HepG2 (cell line): Measurements from ENCODE around the gene LRRN4CL. TPM values are rescaled to one million over a fixed set of nuclear protein-coding genes. Genes with fewer than 3 reads are reported as not detected.
A peak's percentile ranks its signal among the peaks of the same experiment; 100 is the strongest.

ENCODE experiments used
- EP300 ChIP-seq, 3 experiments: sonication (generic) in 1 of 3; formaldehyde crosslinking in 1 of 3; IDR thresholded peaks; 2 replicates each; pipeline versions ENCODE4 v1.5.1 to v1.6.1; 2011 to 2020; ENCODE audit warnings: low read depth in 2 of 3, low read length in 2 of 3, borderline replicate concordance in 1 of 3, improper control_type of control experiment in 1 of 3, mild to moderate bottlenecking in 1 of 3, missing genetic modification reagents in 1 of 3, moderate library complexity in 1 of 3
- HIC2 ChIP-seq: sonication (generic); formaldehyde crosslinking; IDR thresholded peaks from 2 replicates; pipeline ENCODE4 v1.9.0; 2022; ENCODE audit warnings: low read depth, missing genetic modification reagents
- HINFP ChIP-seq: sonication (generic); formaldehyde crosslinking; IDR thresholded peaks from 2 replicates; pipeline ENCODE4 v1.4.0; 2020; ENCODE audit warnings: low read depth, mild to moderate bottlenecking, missing genetic modification reagents
- JUND ChIP-seq: sonication (generic); formaldehyde crosslinking; IDR thresholded peaks from 2 replicates; pipeline ENCODE4 v1.8.0; 2022; ENCODE audit warnings: mild to moderate bottlenecking, missing genetic modification reagents
- KIAA2018 ChIP-seq: sonication (generic); formaldehyde crosslinking; IDR thresholded peaks from 2 replicates; pipeline ENCODE4 v1.5.0; 2020; ENCODE audit warnings: mild to moderate bottlenecking, missing genetic modification reagents, borderline replicate concordance
- MXD3 ChIP-seq: IDR thresholded peaks from 2 replicates; pipeline ENCODE4 v1.6.1; 2016; ENCODE audit warnings: mild to moderate bottlenecking, missing biosample characterization, missing genetic modification reagents
- RFX5 ChIP-seq: IDR thresholded peaks from 2 replicates; pipeline ENCODE4 v1.6.1; 2011; ENCODE audit warnings: low read depth, low read length, improper control_type of control experiment
- ZNF121 ChIP-seq: sonication (generic); formaldehyde crosslinking; IDR thresholded peaks from 2 replicates; pipeline ENCODE4 v1.5.0; 2020; ENCODE audit warnings: mild to moderate bottlenecking, missing genetic modification reagents
- ZNF296 ChIP-seq: sonication (generic); formaldehyde crosslinking; conservative IDR thresholded peaks from 2 replicates; pipeline ENCODE4 v1.5.0; 2020; ENCODE audit warnings: mild to moderate bottlenecking, missing genetic modification reagents
- ZNF432 ChIP-seq: sonication (generic); formaldehyde crosslinking; IDR thresholded peaks from 2 replicates; pipeline ENCODE4 v1.5.0; 2020; ENCODE audit warnings: missing genetic modification reagents, mild to moderate bottlenecking, borderline replicate concordance
- ZNF484 ChIP-seq: sonication (generic); formaldehyde crosslinking; IDR thresholded peaks from 2 replicates; pipeline ENCODE4 v1.5.1; 2020; ENCODE audit warnings: mild to moderate bottlenecking, low read depth, missing genetic modification reagents, borderline replicate concordance
- ZNF556 ChIP-seq: sonication (generic); formaldehyde crosslinking; IDR thresholded peaks from 2 replicates; pipeline ENCODE4 v1.4.0; 2020; ENCODE audit warnings: mild to moderate bottlenecking, missing genetic modification reagents, borderline replicate concordance
- ZNF616 ChIP-seq: sonication (generic); formaldehyde crosslinking; IDR thresholded peaks from 2 replicates; pipeline ENCODE4 v1.5.0; 2020; ENCODE audit warnings: low read depth, mild to moderate bottlenecking, missing genetic modification reagents
- ZNF660 ChIP-seq: sonication (generic); formaldehyde crosslinking; IDR thresholded peaks from 2 replicates; pipeline ENCODE4 v1.5.1; 2020; ENCODE audit warnings: mild to moderate bottlenecking, low read depth, missing genetic modification reagents, borderline replicate concordance
- ZNF672 ChIP-seq: sonication (generic); formaldehyde crosslinking; IDR thresholded peaks from 2 replicates; pipeline ENCODE4 v1.8.1; 2022; ENCODE audit warnings: missing genetic modification reagents
- ZNF709 ChIP-seq: sonication (generic); formaldehyde crosslinking; IDR thresholded peaks from 2 replicates; pipeline ENCODE4 v1.5.0; 2020; ENCODE audit warnings: mild to moderate bottlenecking, missing genetic modification reagents
- ZZZ3 ChIP-seq: sonication (generic); formaldehyde crosslinking; IDR thresholded peaks from 2 replicates; pipeline ENCODE4 v1.4.0; 2020; ENCODE audit warnings: missing genetic modification reagents, mild to moderate bottlenecking, borderline replicate concordance
- polyA plus RNA-seq, 8 experiments: library from polyadenylated mRNA; depleted of rRNA in 3 of 8; stranded (reverse) in 7 of 8; unstranded in 1 of 8; fragments of >200 nt; fragmentation: Illumina TruSeq in 4 of 8; extraction: Trizol in 4 of 8; gene quantifications; 2 replicates each; pipeline versions ENCODE4 v1.2.1 to v1.2.3, GENCODE V29; 2011 to 2016; ENCODE audit warnings: low read depth in 4 of 8, missing spikeins in 1 of 8, mixed read lengths in 1 of 8; ENCODE audit not compliant: insufficient read depth in 1 of 8
- total RNA-seq, 5 experiments: library from RNA; depleted of rRNA; stranded (reverse); fragments of >200 nt; fragmentation: Illumina TruSeq; extraction: Trizol; gene quantifications; 2 replicates each; pipeline ENCODE4 v1.2.3, GENCODE V29; 2016; ENCODE audit warnings: low read depth in 1 of 5

LRRN4CL gene
- total and polyA plus RNA-seq, 2 of the 13 experiments (the other 11 are each of a cell fraction or from before 2014, with no cell fraction given): 0.11 TPM; not detected in 1

- no peak for TF ChIP-seq HIC2
- no peak for TF ChIP-seq MXD3 (CRISPR knock-in tag)
- no peak for TF ChIP-seq ZNF672 (CRISPR knock-in tag)
- TF ChIP-seq KIAA2018 (CRISPR knock-in tag): no peak
- peak; percentile 13; the same call in 1 of the 2 replicates for TF ChIP-seq ZZZ3
- TF ChIP-seq ZNF432 (CRISPR knock-in tag): no peak
- no peak for TF ChIP-seq ZNF296 (CRISPR knock-in tag)
- TF ChIP-seq JUND (CRISPR knock-in tag): 0 out of 2 replicates have a peak, but pooled peaks have one; percentile 27
- TF ChIP-seq ZNF121 (CRISPR knock-in tag): no peak
- 0 out of 2 replicates have a peak, but pooled peaks have one; percentile 2 for TF ChIP-seq ZNF556
- no peak for TF ChIP-seq HINFP (CRISPR knock-in tag)
- no peak for TF ChIP-seq ZNF484 (CRISPR knock-in tag)
- TF ChIP-seq RFX5: 0 out of 2 replicates have a peak, but pooled peaks have one; percentile 9
- TF ChIP-seq ZNF709 (CRISPR knock-in tag): 0 out of 2 replicates have a peak, but pooled peaks have one; percentile 12
- no peak for TF ChIP-seq ZNF616 (CRISPR knock-in tag)
- TF ChIP-seq ZNF660 (CRISPR knock-in tag): no peak
- no peak; a peak in 1 of 4 replicates for TF ChIP-seq EP300 (IDR thresholded peaks at IDR 0.05; ENCODE audit: low read depth in 2 of 2, low read length in 2 of 2)
- no peak for TF ChIP-seq EP300 (CRISPR knock-in tag; IDR thresholded peaks at IDR 0.05; ENCODE audit: borderline replicate concordance)
These were observed 18.1 kb downstream of the LRRN4CL start (continued) for GRCh38 chr11:62671236-62671607.
